OCI-LY7 (cell line): ENCODE measurements around the gene MAPK6.
"Not testable (repeated sequence)": the region's sequence is repeated elsewhere in the genome, so short reads cannot be mapped to it uniquely, and the experiment has no call there.

ENCODE experiments used
- CTCF ChIP-seq: fragments of 200-600 bp; sonication (generic); conservative IDR thresholded peaks from 2 replicates; pipeline ENCODE4 v1.5.1; 2014; ENCODE audit warnings: mild to moderate bottlenecking, antibody characterized with exemption, low read length, moderate library complexity, mixed read lengths
- EZH2phosphoT487 ChIP-seq: fragments of 200-600 bp; sonication (generic); IDR thresholded peaks from 2 replicates; pipeline ENCODE4 v1.6.1; 2018; ENCODE audit warnings: low read depth, borderline replicate concordance, mild to moderate bottlenecking, mixed run types, antibody characterized with exemption, low read length, moderate library complexity, mixed read lengths

GRCh38 chr15:52096536-52096935 lies 77.5 kb downstream of the MAPK6 start:
- TF ChIP-seq CTCF, EZH2phosphoT487: not testable (repeated sequence)
